Vagina (tissue), 1 donor: ENCODE measurements around the gene ANAPC5. TPM values are rescaled to one million over a fixed set of nuclear protein-coding genes. Genes with fewer than 3 reads are reported as not detected.

Source experiments
- total RNA-seq: library from RNA; depleted of rRNA; stranded (reverse); fragments of >200 nt; gene quantifications from one replicate; pipeline ENCODE4 v1.2.3, GENCODE V29; 2016

ANAPC5 gene
- total RNA-seq, 1 donor from 2014 or later: 143 TPM

Other genes starting within 250 kb of the ANAPC5 start
- gene P2RX7, start 219.5 kb downstream of the ANAPC5 start, total RNA-seq: 8.6 TPM
- gene P2RX4, start 142.3 kb downstream of the ANAPC5 start, total RNA-seq: 26.5 TPM
- gene CAMKK2, start 55.7 kb downstream of the ANAPC5 start, total RNA-seq: 32.7 TPM
- gene RNF34, start 47.7 kb upstream of the ANAPC5 start, total RNA-seq: 30.2 TPM
- gene KDM2B, start 228.6 kb upstream of the ANAPC5 start, total RNA-seq: 18.9 TPM